T-helper 2 cell treated with Interferon-gamma antibody and Interleukin-4, amounts not matched to agents 100 ng/mL and 5 ng/mL, for 36 hours (primary cell): ENCODE measurements around the gene NHSL1. TPM values are rescaled to one million over a fixed set of nuclear protein-coding genes. Genes with fewer than 3 reads are reported as not detected.

Experiments
- intact Hi-C: fragments of 100-400 bp; cut with micrococcal nuclease; formaldehyde crosslinking; loops from one replicate; pipeline ENCODE4 v1.15.1; 2023
- total RNA-seq: library from RNA; stranded (reverse); gene quantifications from 2 replicates; pipeline ENCODE4 v1.2.3, GENCODE V29; 2022

Gene NHSL1
- total RNA-seq, 1 donor from 2014 or later: 0.84 TPM

DNA sequence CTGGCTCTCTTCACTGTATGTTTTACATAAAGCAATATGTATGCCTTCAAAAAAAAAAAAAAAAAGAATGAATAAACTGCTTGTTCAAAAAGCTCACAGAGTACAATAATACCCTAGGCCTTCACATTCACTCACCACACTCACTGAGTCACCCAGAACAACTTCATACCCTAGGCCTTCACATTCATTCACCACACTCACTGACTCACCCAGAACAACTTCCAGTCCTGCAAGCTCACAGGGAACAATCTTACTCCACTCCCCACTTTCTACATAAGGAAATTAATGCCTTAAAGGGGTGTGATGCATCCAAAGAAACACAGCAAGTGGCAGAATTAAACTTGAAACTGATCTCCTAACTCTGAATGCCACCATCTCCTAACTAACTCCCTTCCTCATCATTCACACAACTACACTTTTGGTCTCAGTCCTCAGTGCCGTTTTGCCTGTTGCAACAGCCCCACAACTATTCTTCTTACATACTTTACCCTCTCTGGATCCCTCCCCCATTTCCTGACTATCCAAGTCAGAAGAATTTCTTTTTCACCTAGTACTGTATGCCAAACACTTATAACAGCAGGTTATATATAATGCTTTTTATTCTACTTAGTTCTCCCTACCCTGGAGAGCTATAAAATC lies 34.2 kb downstream of the NHSL1 start:
- intact Hi-C loops: no loop called here

DNA sequence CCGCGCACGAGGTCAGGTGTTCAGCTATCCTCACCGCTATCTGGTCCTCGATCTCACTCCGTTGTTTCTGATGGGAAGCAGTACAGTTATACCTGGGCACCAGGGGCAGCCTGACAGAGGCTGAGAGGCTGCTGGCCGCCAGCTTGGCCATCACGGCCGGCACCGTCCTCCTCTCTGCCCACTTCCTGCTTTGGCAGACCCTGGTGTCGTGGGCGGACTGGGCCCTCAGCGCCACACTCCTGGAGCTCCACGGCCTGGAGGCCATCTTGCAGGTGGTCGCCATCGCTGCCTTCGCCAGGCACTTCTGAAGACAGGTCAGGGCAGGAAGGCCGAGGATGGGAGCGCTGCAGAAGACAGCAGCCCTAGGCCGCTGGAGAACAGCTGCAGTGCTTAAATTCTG lies 35.2 kb downstream of the NHSL1 start:
- intact Hi-C loops: no loop called here

DNA sequence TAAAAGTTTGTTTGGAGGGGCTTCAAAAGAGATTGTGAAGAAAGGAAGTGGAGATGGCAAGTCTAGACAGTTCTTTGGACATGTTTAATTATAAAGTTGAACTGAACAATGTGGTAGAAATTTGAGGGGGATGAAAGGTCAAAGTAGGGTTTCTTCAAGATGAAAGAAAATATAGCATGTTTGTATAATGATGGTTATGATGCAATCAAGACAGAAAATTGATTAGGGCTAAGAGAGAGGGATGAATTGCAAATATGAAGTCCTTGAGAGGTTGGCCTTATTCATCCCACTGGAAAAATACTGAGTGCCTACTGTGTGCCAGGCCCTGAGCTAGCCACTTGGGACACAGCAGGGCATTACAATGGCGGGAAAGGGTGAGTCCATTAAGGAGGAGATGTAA lies 37.6 kb downstream of the NHSL1 start:
- intact Hi-C loops: no loop called here

DNA sequence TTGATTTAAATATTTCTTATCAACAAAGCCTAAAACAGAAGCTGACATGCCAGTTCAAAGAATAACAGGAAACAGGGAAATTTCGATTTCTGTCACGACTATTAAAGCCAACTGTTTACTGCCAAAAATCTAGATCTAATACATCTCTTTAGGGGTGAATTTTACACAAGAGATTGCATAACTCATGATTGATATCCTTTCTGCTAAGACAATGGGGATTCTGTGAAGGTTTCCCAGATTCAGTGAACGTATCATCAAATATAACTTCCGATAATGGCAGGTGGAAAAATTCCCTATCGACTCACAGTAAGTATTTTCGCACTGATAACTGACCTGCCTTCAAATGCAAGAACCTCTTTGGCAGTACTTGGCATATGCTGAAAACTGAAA lies 42.9 kb downstream of the NHSL1 start:
- intact Hi-C loops: loop anchor here (1.0 kb wide), 1 partner anchor 52 kb away; the partner anchor contains the start of gene HEBP2

DNA sequence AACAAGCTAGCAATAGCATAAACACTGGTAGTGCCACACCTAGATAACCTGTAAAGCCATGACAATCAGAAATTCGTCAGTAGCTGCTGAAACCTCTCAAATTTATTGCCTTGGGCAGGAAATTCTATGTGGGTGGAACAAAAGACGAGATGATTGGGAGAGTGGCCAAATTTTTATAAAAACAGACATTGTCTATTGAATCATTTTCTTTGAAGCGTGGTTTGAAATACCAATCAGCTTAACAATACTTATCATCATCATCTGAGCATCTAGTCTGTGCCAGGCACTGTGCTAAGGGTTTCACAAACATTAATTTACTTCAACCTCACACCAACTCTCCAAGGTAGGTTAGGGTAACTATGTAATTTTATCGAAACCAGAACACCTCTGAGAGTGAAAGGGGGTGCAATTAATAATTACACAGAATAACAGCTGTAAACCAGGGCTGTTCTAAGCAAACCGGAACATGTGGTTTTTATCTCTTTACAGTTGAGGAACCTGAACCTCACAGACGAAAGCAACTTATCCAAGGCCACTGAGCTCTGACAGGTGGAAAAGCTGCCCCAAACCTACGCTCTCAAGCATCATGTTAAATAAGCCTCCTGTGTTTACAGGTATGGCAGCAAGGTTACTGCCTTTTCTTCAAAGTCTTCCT lies 43.4 kb downstream of the NHSL1 start:
- intact Hi-C loops: loop anchor here (1.0 kb wide), 1 partner anchor 52 kb away; the partner anchor contains the start of gene HEBP2

DNA sequence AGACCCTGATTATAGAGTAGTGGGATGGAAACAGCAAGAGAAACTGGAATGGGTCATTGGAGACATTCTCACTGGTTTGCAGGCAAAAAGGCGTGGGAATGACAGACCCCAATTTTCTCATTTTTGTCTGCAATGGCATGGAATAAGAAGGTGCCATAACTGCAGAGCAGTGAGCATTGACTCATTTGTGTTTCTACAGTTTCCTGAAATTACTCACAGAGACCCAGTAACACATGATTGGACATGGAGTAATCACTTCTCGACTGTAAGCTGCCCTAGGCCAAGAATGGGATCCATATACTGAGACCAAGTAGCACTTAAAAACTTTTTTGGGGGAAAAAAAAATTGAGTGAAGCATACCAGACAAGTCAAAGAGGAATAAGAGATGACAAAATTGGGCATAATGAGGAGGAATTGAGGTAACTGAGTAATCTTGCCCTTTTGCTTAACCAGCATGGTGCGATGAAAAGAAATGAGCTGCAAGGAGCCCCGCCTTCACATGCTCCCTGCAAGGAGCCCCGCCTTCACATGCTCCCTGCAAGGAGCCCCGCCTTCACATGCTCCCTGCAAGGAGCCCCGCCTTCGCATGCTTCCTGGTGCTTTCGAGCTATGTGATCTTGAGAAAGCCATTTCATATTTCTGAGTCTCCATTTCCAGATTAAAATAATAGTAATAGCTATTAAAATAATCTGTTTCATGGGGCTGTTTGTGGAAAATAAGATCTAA lies 44.1 kb downstream of the NHSL1 start:
- intact Hi-C loops: no loop called here

DNA sequence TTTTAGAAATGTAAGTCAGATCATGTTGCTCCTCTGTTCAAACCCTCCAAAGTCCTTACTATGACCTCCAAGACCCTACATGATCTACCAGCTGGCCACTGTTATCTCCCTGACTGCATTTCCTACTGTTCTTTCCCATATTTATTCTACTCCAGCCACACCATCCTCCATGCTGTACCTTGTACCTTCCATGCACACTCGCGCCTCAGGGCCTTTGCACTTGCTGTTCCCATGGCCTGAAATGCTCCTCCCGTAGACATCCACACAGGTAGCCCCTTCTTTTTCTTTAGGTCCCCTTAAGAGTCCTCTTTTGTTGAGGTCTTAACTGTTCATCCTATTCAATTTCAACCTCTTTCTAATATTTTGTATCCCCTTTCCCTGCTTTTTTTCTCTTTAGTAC lies 48.3 kb downstream of the NHSL1 start:
- intact Hi-C loops: no loop called here

DNA sequence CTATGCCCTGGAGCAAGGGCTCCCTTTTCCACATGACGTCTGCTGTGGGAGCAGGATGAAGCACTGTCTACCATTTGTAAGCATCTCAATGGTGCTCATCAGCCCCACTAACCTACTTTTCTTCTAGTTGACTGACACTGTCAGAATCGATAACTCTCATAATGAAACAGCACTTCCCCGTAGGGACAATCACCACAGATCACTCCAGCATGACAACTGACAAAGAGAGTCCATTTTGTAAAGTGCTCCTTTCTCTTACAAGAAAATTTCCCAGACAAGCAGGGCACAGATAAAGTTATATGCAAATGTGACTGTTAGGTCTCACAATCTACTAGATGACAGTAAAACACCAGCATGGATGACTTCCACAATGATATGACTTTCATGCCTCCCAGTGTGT lies 48.8 kb downstream of the NHSL1 start:
- intact Hi-C loops: no loop called here

DNA sequence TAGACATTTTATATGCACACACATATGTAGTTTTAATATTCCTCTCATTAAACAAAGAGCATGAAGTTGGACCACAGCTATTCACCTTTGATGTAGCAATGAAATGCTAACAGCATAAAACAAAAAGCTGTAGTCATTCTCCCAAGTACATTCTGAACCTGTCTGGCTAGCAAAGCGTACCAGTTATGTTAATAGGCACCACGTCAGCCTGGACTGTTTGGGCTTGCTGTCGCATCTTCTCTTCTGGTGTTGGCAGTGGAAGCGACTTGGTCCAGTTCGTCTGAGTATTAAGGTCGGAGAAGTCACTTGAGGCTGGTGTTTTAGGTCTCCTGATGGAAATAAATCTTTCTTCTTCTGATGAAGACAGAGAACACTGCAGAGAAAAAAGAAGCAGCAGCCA lies 52.5 kb downstream of the NHSL1 start:
- intact Hi-C loops: no loop called here

DNA sequence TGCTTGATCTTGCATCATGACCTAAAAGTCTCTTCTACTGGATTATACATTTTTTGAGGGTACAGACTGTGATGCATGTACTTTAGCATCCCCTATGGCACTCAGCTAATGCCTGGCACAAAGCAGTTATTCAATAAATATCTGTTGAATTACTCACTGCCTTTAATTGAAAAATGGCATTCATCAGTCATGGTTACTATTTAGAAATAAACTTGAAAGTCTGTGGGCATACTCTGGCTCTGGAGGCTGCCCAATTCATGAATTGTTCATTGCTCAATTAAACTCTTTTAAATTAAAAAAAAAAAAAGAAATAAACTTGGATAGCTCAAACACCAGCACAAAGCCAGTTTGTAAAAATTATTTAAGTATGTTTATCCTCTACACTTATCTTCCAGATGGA lies 55.3 kb downstream of the NHSL1 start:
- intact Hi-C loops: loop anchor here (5.0 kb wide), 1 partner anchor 758 kb away; no protein-coding TSS in a partner anchor

DNA sequence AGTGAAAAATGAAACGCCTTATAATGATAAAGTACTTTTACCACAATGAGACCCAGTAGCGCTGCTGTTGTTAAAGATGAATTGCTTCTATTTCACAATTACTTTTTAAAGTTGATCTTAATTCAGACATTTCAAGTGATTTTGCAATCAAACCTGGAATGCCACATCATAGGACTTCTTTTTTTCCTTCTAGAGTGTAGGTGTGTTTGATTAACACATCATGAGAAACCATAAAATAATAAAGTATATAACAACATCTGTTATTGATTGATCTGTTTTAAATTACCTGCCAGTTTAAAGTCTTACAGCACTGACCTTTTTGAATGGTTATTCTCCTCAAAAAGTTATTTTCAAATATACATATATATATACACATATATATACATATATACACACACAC lies 56.6 kb downstream of the NHSL1 start:
- intact Hi-C loops: loop anchor here (5.0 kb wide), 1 partner anchor 760 kb away; no protein-coding TSS in a partner anchor

DNA sequence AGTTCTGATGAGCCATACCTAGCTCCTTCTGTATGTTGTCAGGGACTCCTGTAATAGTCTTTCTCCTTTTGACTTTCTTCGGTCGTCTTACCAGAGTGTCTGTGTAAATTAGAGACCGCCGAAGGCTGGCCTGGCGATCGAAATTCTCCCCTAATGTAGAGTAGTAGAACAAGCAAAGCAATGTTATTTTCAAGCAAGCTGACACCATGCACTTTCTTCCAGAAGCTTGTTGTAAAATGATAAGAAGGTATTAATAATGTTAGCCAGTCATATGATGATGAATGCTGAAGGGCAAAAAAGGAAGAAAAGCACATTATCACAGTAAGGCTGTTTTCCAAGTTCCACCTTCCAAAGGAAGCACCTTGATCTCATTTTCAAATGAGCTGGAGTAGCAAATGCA lies 57.3 kb downstream of the NHSL1 start:
- intact Hi-C loops: loop anchor here (5.0 kb wide), 1 partner anchor 760 kb away; no protein-coding TSS in a partner anchor

DNA sequence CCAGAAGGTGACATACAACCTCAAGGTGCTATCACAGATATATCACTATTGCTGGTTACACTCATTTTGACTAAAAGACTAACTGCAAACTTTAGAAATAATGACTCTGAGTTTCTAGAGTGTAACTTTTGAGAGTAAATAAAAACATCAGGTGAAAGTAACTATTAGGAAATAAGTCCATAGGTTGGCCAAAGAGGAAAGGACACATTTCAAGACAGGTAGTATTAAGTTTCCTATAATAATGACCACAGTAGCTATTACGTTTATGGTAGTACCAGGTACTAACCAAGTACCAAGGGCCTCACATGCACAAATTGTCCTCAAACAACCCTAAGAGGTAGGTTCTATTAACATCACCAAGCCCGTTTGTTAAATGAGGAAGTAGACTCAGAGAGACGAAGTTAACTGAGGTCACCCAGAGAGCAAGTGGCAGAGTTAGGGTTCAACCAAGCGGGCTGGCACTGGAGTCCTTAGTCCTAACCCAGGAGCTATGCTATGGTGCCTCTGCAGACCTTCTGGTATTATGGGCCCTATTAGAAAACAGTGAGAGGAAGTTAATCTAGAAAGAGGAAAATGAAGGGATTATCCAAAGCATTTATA lies 58.4 kb downstream of the NHSL1 start:
- intact Hi-C loops: loop anchor here (5.0 kb wide), 1 partner anchor 761 kb away; no protein-coding TSS in a partner anchor

DNA sequence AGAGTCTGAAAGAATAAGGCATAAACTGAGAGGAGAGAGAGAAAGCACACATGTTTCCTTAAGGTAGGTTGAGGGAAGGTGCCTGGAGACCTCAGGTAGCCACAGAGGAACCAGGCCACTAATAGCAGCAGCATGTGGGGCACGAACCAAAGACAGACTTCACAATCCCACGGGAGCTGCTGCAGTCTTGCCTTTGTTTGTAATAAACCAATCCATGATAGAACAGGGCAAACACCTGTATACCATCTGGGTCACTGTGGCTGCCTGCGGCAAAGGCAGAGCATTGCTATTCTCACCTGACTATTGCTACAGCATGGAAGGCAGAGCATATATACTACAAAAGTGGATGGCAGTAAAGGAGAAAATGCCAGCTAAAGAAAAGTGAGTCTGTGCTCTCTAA lies 59.0 kb downstream of the NHSL1 start:
- intact Hi-C loops: loop anchor here (5.0 kb wide), 1 partner anchor 762 kb away; no protein-coding TSS in a partner anchor

DNA sequence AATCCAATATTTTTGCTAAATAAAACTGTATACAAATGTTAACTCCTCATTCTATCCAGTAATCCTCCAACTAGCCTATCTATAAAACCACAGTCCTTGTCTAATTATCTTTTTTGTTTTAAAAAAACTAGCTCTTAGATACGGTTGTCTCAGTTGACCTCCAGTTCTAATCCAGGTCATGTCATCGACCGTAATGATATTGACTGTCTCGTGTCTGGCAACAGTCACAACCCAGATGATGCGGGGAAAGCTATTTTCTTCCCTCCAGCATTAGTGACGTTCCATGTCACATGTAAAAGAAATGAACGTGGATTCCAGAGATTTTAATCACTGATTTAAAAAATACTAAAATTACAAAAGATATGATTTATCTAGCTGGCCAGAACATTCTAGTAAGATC lies 59.7 kb downstream of the NHSL1 start:
- intact Hi-C loops: no loop called here

DNA sequence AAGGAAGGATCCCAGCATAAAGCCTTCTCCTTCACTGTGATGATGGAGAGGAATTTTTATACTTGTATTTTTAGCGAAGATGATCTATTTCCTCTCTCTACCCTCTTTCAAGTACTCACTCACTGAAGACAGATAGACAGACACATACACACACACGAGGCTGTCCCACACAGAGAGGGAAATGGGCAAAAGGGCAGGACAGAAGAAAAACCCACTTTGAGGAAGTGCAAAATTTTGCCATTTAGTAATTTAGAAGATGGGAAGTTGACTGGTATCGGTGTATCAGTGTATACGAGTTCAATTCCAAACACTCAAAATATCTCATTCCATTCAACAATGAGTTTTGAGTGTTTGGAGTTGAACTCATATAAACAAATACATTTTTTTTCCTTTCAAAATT lies 64.4 kb downstream of the NHSL1 start:
- intact Hi-C loops: no loop called here

DNA sequence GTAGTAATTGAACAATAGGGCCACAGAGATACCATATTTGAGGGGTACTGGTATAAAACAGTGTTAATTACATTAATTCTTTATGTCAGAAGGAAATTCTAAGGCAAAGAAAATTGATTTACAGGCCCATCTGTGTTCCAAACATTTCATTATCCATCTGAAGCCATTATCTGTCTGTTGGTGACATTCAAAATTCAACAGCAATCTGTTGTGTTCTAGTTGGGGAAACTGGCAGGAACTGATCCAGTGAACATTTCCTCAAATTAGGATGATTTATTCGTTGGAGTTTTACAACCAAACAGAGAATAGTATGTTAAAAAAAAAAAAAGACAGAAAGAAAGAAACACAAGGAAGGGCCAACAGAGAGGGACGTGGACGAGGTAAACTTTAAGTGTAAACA lies 65.2 kb downstream of the NHSL1 start:
- intact Hi-C loops: no loop called here

DNA sequence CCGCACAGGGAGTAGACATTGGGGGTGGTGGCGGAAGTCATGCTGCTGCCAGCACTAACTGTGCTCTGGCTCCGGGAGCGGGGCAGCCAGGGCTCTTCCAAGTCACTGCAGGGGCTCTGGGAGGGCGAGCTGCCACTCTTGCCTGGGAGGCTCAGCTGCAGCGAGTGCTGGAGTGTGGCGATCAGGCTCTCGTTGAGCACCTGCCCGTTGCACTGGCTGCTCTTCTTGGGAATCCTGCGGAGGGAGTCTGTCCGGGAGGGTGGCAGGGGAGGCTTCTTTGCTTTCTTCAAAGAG lies 67.3 kb downstream of the NHSL1 start:
- intact Hi-C loops: no loop called here

DNA sequence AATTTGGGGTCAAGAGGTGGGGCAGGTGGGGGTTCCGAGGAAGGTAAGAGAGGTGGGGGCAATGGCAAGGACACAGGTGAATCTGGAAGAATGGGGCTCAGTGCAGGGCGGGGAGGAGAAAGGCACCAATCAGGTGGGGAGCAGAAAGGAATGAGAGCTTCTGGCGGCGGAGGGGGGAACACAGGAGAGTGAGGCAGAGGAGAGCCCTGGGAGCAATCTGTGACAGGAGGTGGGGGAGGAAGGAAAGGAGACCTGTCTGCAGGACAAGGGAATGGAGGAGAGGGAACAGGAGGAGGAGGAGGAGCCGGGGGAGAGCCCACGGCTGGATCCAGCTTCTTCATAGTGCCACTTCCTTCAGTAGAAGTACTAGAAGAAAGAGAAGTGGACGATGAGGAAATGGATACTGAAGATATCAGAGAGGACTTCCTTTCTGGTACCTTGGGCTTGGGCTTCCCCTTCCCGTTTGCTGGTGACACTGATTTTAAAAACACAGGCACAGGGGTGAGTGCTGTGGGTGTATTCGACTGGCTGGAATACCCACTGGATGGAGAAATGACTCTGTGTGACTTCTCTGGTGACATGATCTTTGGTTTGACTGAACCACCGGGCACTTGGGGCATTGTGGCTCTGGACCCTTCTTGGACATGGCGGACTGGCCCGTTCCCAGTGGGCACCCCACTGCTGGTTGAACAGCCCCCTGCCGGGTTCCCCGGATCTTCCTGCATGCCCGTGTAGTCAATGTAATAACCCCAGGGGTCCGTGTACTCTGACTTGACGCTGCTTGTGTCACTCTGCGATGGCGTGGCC lies 67.8 kb downstream of the NHSL1 start:
- intact Hi-C loops: no loop called here

DNA sequence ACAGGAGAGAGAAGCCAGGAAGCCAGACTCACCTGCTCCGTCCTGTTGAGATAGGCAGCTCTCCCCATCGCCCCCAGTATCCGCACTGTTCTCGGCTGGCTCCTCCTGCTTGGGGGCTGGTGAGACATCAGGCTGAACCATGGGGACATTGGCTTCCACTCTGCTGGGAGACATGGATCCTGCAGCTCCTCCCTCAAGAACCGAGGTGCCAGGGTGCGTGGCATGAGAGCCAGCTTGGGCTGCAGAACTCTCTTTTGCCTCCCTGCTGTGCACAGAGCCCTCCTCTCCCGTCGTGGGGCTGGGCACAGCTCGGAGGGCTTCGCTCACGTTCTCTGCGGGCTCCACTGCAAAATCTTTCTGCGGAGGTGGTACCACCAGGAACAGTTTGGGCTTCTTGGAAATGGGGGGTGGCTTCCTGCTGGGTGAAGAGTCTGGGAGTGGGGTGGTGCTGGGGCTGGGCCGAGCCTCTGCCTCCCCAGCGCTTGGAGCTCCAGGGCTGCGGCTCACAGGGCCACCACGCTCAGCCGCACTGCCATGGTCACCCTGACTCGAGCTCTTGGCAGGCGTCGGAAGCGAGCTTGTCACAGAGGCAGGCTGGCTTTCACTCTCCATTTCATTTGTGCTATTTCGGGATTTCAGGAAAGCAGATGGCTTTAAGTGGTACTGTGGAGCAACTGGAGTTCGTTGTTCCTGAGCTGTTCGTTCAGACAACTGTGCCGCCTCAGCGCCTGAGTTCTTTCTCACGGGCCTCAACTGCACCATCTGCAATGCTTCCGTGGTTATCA lies 68.7 kb downstream of the NHSL1 start:
- intact Hi-C loops: no loop called here
